ENCODE results near the gene SF3B2.

- TF ChIP-seq CTCF (IDR thresholded peaks at IDR 0.05 in 8 of 11, conservative IDR thresholded peaks at IDR 0.05 in 3 of 11) (no peak), POLR2A (IDR thresholded peaks at IDR 0.05) (no peak)
Measured at GRCh38 chr11:66082946-66083698, 31.0 kb downstream of the SF3B2 start.

All from spleen (tissue), 7 donors.